Mammary epithelial cell (primary cell): Measurements from ENCODE around the gene TTLL13.

ENCODE experiments used
- CTCF ChIP-seq, 2 donors: IDR thresholded peaks in 1 of 2; conservative IDR thresholded peaks in 1 of 2; 2 replicates each; pipeline ENCODE4 v1.5.1; 2011 to 2012; ENCODE audit warnings: inconsistent platforms in 2 of 2, low read length in 2 of 2, mild to moderate bottlenecking in 2 of 2, control low read depth in 1 of 2, low read depth in 1 of 2; ENCODE audit not compliant: insufficient read depth in 1 of 2; ENCODE audit errors: extremely low read depth in 1 of 2
- EZH2 ChIP-seq: IDR thresholded peaks from 2 replicates; pipeline ENCODE4 v1.6.1; 2012; ENCODE audit warnings: low read length, inconsistent platforms, borderline replicate concordance

- no peak for TF ChIP-seq CTCF (conservative IDR thresholded peaks at IDR 0.05 in 1 of 2, IDR thresholded peaks at IDR 0.05 in 1 of 2; ENCODE audit: extremely low read depth in 1 of 2, insufficient read depth in 1 of 2, low read depth in 1 of 2, low read length in 2 of 2)
- no peak for TF ChIP-seq EZH2
These were observed 57.2 kb downstream of the TTLL13 start for GRCh38 chr15:90306560-90306959.
